Vagina (tissue), 2 donors: ENCODE measurements around the gene IMPG2. TPM values are rescaled to one million over a fixed set of nuclear protein-coding genes. Genes with fewer than 3 reads are reported as not detected.

Experiments
- DNase-seq, 2 donors: peaks; one replicate each; pipeline ENCODE4 v3.0.0-alpha.2; 2017; ENCODE audit errors: extremely low spot score in 2 of 2
- H3K27ac ChIP-seq: fragments of 200-600 bp; sonication (generic); one replicate; pipeline ENCODE4 v1.5.1; 2019
- H3K27me3 ChIP-seq: fragments of 200-600 bp; sonication (generic); one replicate; pipeline ENCODE4 v1.5.1; 2019
- H3K36me3 ChIP-seq, 2 donors: fragments of 200-600 bp; sonication (generic); one replicate each; pipeline ENCODE4 v1.5.1; 2017 to 2019
- H3K4me1 ChIP-seq: fragments of 200-600 bp; sonication (generic); one replicate; pipeline ENCODE4 v1.5.1; 2019
- H3K4me3 ChIP-seq, 2 donors: fragments of 200-600 bp; sonication (generic); 1 replicate in 1 of 2; 2 replicates in 1 of 2; pipeline ENCODE4 v1.5.1; 2016 to 2019
- H3K9me3 ChIP-seq: fragments of 200-600 bp; sonication (generic); one replicate; pipeline ENCODE4 v1.5.1; 2019
- POLR2A ChIP-seq, 2 donors: fragments of 450-650 bp; IDR thresholded peaks; one replicate each; pipeline ENCODE4 v1.6.1; 2017; ENCODE audit warnings: antibody characterized with exemption in 2 of 2, mild to moderate bottlenecking in 2 of 2, moderate library complexity in 2 of 2
- POLR2AphosphoS5 ChIP-seq, 2 donors: sonication (generic); formaldehyde crosslinking; IDR thresholded peaks; one replicate each; pipeline ENCODE4 v1.9.0; 2017; ENCODE audit warnings: antibody characterized with exemption in 2 of 2, mild to moderate bottlenecking in 2 of 2, low read depth in 1 of 2; ENCODE audit not compliant: insufficient read depth in 1 of 2
- intact Hi-C: fragments of 100-400 bp; cut with DNase I; formaldehyde crosslinking; loops from one replicate; pipeline ENCODE4 v1.15.1; 2023
- total RNA-seq: library from RNA; depleted of rRNA; stranded (reverse); fragments of >200 nt; gene quantifications from one replicate; pipeline ENCODE4 v1.2.3, GENCODE V29; 2016
- TF ChIP-seq, protein P1 (sequence below), 3 experiments: fragments of 450-650 bp in 2 of 3; fragments of 200-600 bp in 1 of 3; sonication (generic) in 1 of 3; IDR thresholded peaks; one replicate each; pipeline ENCODE4 v1.5.1; 2017 to 2019; ENCODE audit warnings: antibody characterized with exemption in 3 of 3, mild to moderate bottlenecking in 2 of 3, moderate library complexity in 2 of 3

The IMPG2 gene
- total RNA-seq, 1 donor from 2014 or later, result 0.25 TPM

DNA sequence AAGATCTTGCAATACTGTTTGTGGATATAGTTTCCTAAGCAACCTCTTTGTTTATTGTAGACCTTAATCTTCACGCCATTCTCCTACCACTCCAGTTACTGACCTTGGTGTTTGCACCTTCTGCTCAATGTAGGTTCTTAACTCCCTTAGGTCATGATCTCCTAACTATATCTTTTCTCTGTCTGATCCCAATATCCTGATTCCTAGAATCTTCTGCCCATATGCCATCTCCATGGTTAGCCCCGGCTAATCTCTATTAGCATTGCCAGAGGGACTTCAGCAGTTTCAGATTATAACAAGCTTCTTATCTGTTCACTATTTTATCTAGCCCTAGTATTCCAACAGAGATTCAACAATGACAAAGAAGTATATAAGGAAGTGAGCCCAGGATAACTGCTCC is 64.9 kb downstream of the IMPG2 start:
- TF ChIP-seq POLR2AphosphoS5 (IDR thresholded peaks at IDR 0.05; ENCODE audit: insufficient read depth in 1 of 2, low read depth in 1 of 2) (no peak), POLR2A (IDR thresholded peaks at IDR 0.05) (no peak)
- TF ChIP-seq, protein P1, sequence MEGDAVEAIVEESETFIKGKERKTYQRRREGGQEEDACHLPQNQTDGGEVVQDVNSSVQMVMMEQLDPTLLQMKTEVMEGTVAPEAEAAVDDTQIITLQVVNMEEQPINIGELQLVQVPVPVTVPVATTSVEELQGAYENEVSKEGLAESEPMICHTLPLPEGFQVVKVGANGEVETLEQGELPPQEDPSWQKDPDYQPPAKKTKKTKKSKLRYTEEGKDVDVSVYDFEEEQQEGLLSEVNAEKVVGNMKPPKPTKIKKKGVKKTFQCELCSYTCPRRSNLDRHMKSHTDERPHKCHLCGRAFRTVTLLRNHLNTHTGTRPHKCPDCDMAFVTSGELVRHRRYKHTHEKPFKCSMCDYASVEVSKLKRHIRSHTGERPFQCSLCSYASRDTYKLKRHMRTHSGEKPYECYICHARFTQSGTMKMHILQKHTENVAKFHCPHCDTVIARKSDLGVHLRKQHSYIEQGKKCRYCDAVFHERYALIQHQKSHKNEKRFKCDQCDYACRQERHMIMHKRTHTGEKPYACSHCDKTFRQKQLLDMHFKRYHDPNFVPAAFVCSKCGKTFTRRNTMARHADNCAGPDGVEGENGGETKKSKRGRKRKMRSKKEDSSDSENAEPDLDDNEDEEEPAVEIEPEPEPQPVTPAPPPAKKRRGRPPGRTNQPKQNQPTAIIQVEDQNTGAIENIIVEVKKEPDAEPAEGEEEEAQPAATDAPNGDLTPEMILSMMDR (IDR thresholded peaks at IDR 0.05), result no peak
- Histone ChIP-seq H3K27me3 (no peaks in the 10 kb centered on the region), H3K36me3 (no peaks in the 10 kb centered on the region), H3K27ac (no peak overlapping the region), H3K4me3 (no peak overlapping the region), H3K4me1 (no peaks in the 10 kb centered on the region), H3K9me3 (no peaks in the 10 kb centered on the region)
- no peak for DNase-seq
- intact Hi-C loops, result no loop called here

DNA sequence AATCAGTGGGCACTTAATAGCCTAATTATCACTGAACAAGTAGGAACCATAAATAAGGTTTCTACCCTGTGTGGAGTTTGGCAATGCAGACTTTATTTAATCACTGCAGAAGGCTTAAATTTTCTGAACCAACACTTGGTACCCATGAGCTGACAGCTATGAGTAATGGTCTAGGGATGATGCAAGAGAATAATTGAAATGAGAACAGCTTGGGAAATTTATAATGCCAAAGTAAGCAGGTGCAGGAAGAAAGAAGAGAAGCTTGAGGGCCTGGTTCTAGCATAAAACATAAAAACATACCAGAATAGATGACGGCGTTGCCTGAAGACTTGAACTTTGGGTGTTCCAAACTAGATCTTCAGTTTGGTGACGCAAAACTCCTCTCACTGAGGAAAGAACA is 67.0 kb downstream of the IMPG2 start:
- no peak for TF ChIP-seq POLR2A (IDR thresholded peaks at IDR 0.05)
- no peak for TF ChIP-seq POLR2AphosphoS5 (IDR thresholded peaks at IDR 0.05; ENCODE audit: insufficient read depth in 1 of 2, low read depth in 1 of 2)
- TF ChIP-seq, protein P1 (IDR thresholded peaks at IDR 0.05), result no peak
- intact Hi-C loops, result no loop called here
- Histone ChIP-seq H3K36me3 (no peaks in the 10 kb centered on the region), H3K27ac (no peak overlapping the region), H3K27me3 (no peaks in the 10 kb centered on the region), H3K9me3 (no peaks in the 10 kb centered on the region), H3K4me3 (no peak overlapping the region), H3K4me1 (no peaks in the 10 kb centered on the region)
- no peak for DNase-seq

DNA sequence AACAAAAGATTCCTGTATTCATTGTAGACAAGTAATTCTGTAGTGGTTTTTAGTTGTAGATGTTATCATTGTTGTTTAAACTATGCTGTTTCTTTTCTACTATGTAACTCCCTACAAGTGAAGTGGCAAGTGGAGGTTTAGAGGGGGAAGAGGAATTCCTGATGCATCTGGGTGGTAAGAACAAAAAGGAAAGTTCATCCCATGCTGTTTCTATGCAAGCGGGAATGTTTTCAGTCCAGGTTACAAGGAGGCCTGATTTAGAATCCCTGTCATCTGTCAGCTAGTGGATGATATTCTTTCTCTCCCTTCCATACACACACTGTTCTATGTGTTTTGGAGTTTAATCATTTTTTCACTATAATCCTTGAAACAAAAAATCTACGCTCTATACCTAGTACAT is 67.4 kb downstream of the IMPG2 start:
- intact Hi-C loops, result no loop called here
- Histone ChIP-seq H3K27ac (no peak overlapping the region), H3K36me3 (no peaks in the 10 kb centered on the region), H3K4me1 (no peaks in the 10 kb centered on the region), H3K4me3 (no peak overlapping the region), H3K9me3 (no peaks in the 10 kb centered on the region), H3K27me3 (no peaks in the 10 kb centered on the region)
- no peak for DNase-seq
- TF ChIP-seq, protein P1 (IDR thresholded peaks at IDR 0.05), result no peak
- TF ChIP-seq POLR2AphosphoS5 (IDR thresholded peaks at IDR 0.05; ENCODE audit: insufficient read depth in 1 of 2, low read depth in 1 of 2), result no peak
- no peak for TF ChIP-seq POLR2A (IDR thresholded peaks at IDR 0.05)

DNA sequence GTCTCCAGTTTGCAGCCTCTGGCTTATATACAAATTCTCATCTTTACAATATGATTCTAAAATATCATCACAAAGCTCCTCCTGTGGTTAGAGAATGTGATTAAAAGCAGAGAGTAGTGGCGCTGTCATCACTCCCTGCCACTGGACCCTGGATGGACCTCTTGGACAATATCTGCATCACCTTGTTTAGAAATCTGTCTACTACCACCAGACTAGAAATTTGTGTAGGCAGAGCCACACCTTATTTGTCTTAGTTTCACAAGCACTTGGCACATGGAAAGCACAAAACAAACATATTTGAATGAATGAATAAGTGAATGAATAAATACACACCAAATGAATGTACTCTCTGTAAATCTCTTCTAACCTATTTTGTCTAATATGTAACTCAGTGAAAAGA is 68.1 kb downstream of the IMPG2 start:
- intact Hi-C loops, result no loop called here
- H3K36me3 ChIP-seq, result no peaks in the 10 kb centered on the region
- no peaks in the 10 kb centered on the region for H3K27me3 ChIP-seq
- TF ChIP-seq POLR2A (IDR thresholded peaks at IDR 0.05), result no peak
- TF ChIP-seq, protein P1 (IDR thresholded peaks at IDR 0.05), result no peak
- no peak for TF ChIP-seq POLR2AphosphoS5 (IDR thresholded peaks at IDR 0.05; ENCODE audit: insufficient read depth in 1 of 2, low read depth in 1 of 2)
- no peak for DNase-seq
- no peaks in the 10 kb centered on the region for H3K9me3 ChIP-seq
- no peak overlapping the region for H3K27ac ChIP-seq
- no peak overlapping the region for H3K4me3 ChIP-seq
- H3K4me1 ChIP-seq, result no peaks in the 10 kb centered on the region

DNA sequence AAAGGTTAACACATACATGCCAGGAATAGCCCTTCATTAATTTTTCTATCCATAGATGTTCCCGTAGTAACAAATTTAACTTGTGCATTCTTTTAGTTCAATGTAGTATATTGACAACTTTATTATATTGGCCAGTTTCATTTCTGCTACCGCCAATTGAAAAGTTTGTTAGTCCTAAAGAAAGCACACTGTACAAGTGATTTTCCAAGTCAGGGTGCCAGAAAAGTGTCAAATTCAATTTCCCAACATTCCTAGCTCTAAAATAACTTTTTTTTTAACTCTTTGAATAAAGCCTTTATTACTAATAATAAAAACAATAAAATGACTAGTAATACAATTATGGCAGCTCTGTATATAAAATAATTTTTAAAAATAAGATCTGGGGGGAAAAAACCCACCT is 68.9 kb downstream of the IMPG2 start:
- Histone ChIP-seq H3K4me3 (no peak overlapping the region), H3K36me3 (no peaks in the 10 kb centered on the region), H3K4me1 (no peaks in the 10 kb centered on the region), H3K27ac (no peak overlapping the region), H3K9me3 (no peaks in the 10 kb centered on the region), H3K27me3 (no peaks in the 10 kb centered on the region)
- intact Hi-C loops, result no loop called here
- DNase-seq, result no peak
- TF ChIP-seq POLR2A (IDR thresholded peaks at IDR 0.05) (no peak), POLR2AphosphoS5 (IDR thresholded peaks at IDR 0.05; ENCODE audit: insufficient read depth in 1 of 2, low read depth in 1 of 2) (no peak)
- TF ChIP-seq, protein P1 (IDR thresholded peaks at IDR 0.05), result no peak
